Keratinocyte (primary cell): ENCODE measurements around the gene CLSTN2. TPM values are rescaled to one million over a fixed set of nuclear protein-coding genes. Genes with fewer than 3 reads are reported as not detected.

Source experiments
- DNase-seq: peaks from one replicate; pipeline ENCODE4 v3.0.0-alpha.2; 2011; ENCODE audit warnings: low read depth, missing footprints, low spot score
- FAIRE-seq: peaks from 2 replicates; lab custom pipeline; 2011; peaks lifted over from hg19 to GRCh38; lab: Jason Lieb, UNC
- H2AFZ ChIP-seq: 2 replicates; pipeline ENCODE4 v1.6.0; 2012; ENCODE audit warnings: low read length, control low read depth, inconsistent platforms; ENCODE audit not compliant: control insufficient read depth
- H3K27ac ChIP-seq: 2 replicates; pipeline ENCODE4 v1.5.1; 2011; ENCODE audit warnings: low read length; ENCODE audit not compliant: control insufficient read depth, insufficient read depth
- H3K27me3 ChIP-seq: 3 replicates; pipeline ENCODE4 v1.6.0; 2011; ENCODE audit warnings: low read length; ENCODE audit not compliant: control insufficient read depth, insufficient read depth; ENCODE audit errors: extremely low read depth
- H3K36me3 ChIP-seq, 2 experiments: 2 replicates in 1 of 2; 3 replicates in 1 of 2; pipeline ENCODE4 v1.5.1; 2011; ENCODE audit warnings: low read length in 2 of 2, mild to moderate bottlenecking in 1 of 2; ENCODE audit not compliant: control insufficient read depth in 2 of 2, insufficient read depth in 2 of 2; ENCODE audit errors: extremely low read depth in 1 of 2
- H3K4me1 ChIP-seq: 3 replicates; pipeline ENCODE4 v1.5.1; 2011; ENCODE audit warnings: low read length; ENCODE audit not compliant: control insufficient read depth, insufficient read depth; ENCODE audit errors: extremely low read depth
- H3K4me2 ChIP-seq: 3 replicates; pipeline ENCODE4 v1.6.0; 2011; ENCODE audit warnings: low read depth, low read length; ENCODE audit not compliant: control insufficient read depth, insufficient read depth; ENCODE audit errors: extremely low read depth
- H3K4me3 ChIP-seq, 3 experiments: fragments of 200-600 bp in 1 of 3; sonication (generic) in 1 of 3; 2 replicates in 2 of 3; 3 replicates in 1 of 3; pipeline ENCODE4 v1.5.1; 2011 to 2016; ENCODE audit warnings: low read length in 3 of 3, mild to moderate bottlenecking in 3 of 3, control low read depth in 2 of 3, inconsistent platforms in 1 of 3, low read depth in 1 of 3, mixed read lengths in 1 of 3, mixed run types in 1 of 3, moderate library complexity in 1 of 3; ENCODE audit not compliant: control insufficient read depth in 2 of 3, insufficient read depth in 2 of 3; ENCODE audit errors: extremely low read depth in 1 of 3
- H3K79me2 ChIP-seq: 2 replicates; pipeline ENCODE4 v1.6.0; 2012; ENCODE audit warnings: low read length; ENCODE audit not compliant: control insufficient read depth, insufficient read depth
- H3K9ac ChIP-seq: 3 replicates; pipeline ENCODE4 v1.6.0; 2011; ENCODE audit warnings: low read length; ENCODE audit not compliant: control insufficient read depth, insufficient read depth; ENCODE audit errors: extremely low read depth
- H3K9me1 ChIP-seq: 3 replicates; pipeline ENCODE4 v1.6.0; 2011; ENCODE audit warnings: low read length; ENCODE audit not compliant: control insufficient read depth, insufficient read depth; ENCODE audit errors: extremely low read depth
- H3K9me3 ChIP-seq: 2 replicates; pipeline ENCODE4 v1.5.1; 2012; ENCODE audit warnings: low read depth, low read length; ENCODE audit not compliant: control insufficient read depth
- H4K20me1 ChIP-seq: 3 replicates; pipeline ENCODE4 v1.6.0; 2011; ENCODE audit warnings: low read length; ENCODE audit not compliant: control insufficient read depth, insufficient read depth; ENCODE audit errors: extremely low read depth
- CTCF ChIP-seq, 3 experiments: IDR thresholded peaks in 1 of 3; conservative IDR thresholded peaks in 1 of 3; optimal IDR thresholded peaks in 1 of 3; 2 replicates in 2 of 3; 3 replicates in 1 of 3; pipeline versions ENCODE3 to v1.5.1; 2011; ENCODE audit warnings: low read length in 3 of 3, mild to moderate bottlenecking in 3 of 3, moderate library complexity in 2 of 3, control low read depth in 1 of 3, inconsistent platforms in 1 of 3; ENCODE audit not compliant: insufficient read depth in 2 of 3; ENCODE audit errors: extremely low read depth in 1 of 3
- EZH2 ChIP-seq: IDR thresholded peaks from one replicate; pipeline ENCODE4 v1.6.1; 2012; ENCODE audit warnings: inconsistent platforms, mild to moderate bottlenecking, low read length, moderate library complexity
- dilution Hi-C: fragments of 300-500 bp; cut with MboI; formaldehyde crosslinking; loops from one replicate; pipeline ENCODE4 v1.7.0; 2020; ENCODE audit warnings: low sequenced_read_pairs; ENCODE audit not compliant: extremely low pct_ligation_motif_present
- polyA plus RNA-seq, 5 experiments: library from polyadenylated mRNA; depleted of rRNA in 3 of 5; stranded (reverse) in 3 of 5; stranded (forward) in 1 of 5; unstranded in 1 of 5; fragments of >200 nt; gene quantifications; 1 replicate in 1 of 5; 2 replicates in 3 of 5; 3 replicates in 1 of 5; pipeline versions ENCODE4 v1.2.1 to v1.2.3, GENCODE V29; 2011 to 2012; ENCODE audit warnings: missing spikeins in 2 of 5, low read depth in 1 of 5, low replicate concordance in 1 of 5

CLSTN2 gene
- polyA plus RNA-seq, 1 donor (not counting 4 experiments of a cell fraction or from before 2014, with no cell fraction given) = 0.09 TPM

- no peak overlapping the region for H3K4me2 ChIP-seq
Observed at GRCh38 chr3:140396110-140396509, 461.1 kb downstream of the CLSTN2 start.

DNA sequence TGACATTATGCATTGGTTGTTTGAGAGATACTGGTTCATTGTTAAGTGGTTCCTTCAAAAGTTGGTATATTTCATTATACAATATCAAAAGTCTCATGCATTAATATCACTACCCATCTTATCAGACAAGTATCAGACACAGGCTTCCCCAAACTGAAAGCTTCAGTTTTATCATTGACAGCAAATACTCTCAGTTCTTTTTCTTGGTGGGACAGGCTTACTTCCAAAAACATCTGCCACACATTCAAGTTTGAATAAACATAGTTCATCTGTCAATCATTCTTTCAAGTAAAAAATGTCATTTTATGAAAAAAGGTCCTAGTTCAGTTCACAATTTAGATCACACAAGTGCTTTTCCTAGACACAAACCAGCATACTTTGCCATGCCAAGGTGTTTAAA lies 462.9 kb downstream of the CLSTN2 start:
- H3K4me2 ChIP-seq = no peak overlapping the region
- H3K27ac ChIP-seq = no peak overlapping the region
- no peaks in the 10 kb centered on the region for H4K20me1 ChIP-seq
- H3K9ac ChIP-seq = no peak overlapping the region
- H3K36me3 ChIP-seq = no peaks in the 10 kb centered on the region
- no peaks in the 10 kb centered on the region for H3K9me1 ChIP-seq
- H3K27me3 ChIP-seq = no peaks in the 10 kb centered on the region
- H3K4me1 ChIP-seq = peaks cover 10% of the 10 kb centered on the region
- no peak overlapping the region for H2AFZ ChIP-seq
- no peaks in the 10 kb centered on the region for H3K9me3 ChIP-seq
- FAIRE-seq (no peak), DNase-seq (no peak)
- dilution Hi-C loops = no loop called here
- no peaks in the 10 kb centered on the region for H3K79me2 ChIP-seq
- no peak for TF ChIP-seq EZH2
- no peak for TF ChIP-seq CTCF (optimal IDR thresholded peaks at IDR 0.05 in 1 of 3, IDR thresholded peaks at IDR 0.05 in 1 of 3, conservative IDR thresholded peaks at IDR 0.05 in 1 of 3; ENCODE audit: extremely low read depth in 1 of 3, insufficient read depth in 2 of 3, low read length in 3 of 3)
- H3K4me3 ChIP-seq = no peak overlapping the region

More at GRCh38 chr3:140396110-140396509, 461.1 kb downstream of the CLSTN2 start:
- no peak for TF ChIP-seq CTCF (optimal IDR thresholded peaks at IDR 0.05 in 1 of 3, IDR thresholded peaks at IDR 0.05 in 1 of 3, conservative IDR thresholded peaks at IDR 0.05 in 1 of 3; ENCODE audit: extremely low read depth in 1 of 3, insufficient read depth in 2 of 3, low read length in 3 of 3)
- TF ChIP-seq EZH2 = no peak
- Histone ChIP-seq H3K27me3 (no peaks in the 10 kb centered on the region), H3K9me1 (no peaks in the 10 kb centered on the region), H3K9ac (no peak overlapping the region), H3K9me3 (no peaks in the 10 kb centered on the region), H3K27ac (no peak overlapping the region), H3K4me3 (no peak overlapping the region), H3K4me1 (peaks cover 10% of the 10 kb centered on the region), H4K20me1 (no peaks in the 10 kb centered on the region), H3K36me3 (no peaks in the 10 kb centered on the region), H2AFZ (no peak overlapping the region), H3K79me2 (no peaks in the 10 kb centered on the region)
- no peak for DNase-seq
- FAIRE-seq = no peak
- dilution Hi-C loops = no loop called here
